ENCODE data around the gene ATP5PB. TPM values are rescaled to one million over a fixed set of nuclear protein-coding genes. Genes with fewer than 3 reads are reported as not detected.

Gene ATP5PB
- total RNA-seq, 1 experiment from 2014 or later: 361 TPM

DNA sequence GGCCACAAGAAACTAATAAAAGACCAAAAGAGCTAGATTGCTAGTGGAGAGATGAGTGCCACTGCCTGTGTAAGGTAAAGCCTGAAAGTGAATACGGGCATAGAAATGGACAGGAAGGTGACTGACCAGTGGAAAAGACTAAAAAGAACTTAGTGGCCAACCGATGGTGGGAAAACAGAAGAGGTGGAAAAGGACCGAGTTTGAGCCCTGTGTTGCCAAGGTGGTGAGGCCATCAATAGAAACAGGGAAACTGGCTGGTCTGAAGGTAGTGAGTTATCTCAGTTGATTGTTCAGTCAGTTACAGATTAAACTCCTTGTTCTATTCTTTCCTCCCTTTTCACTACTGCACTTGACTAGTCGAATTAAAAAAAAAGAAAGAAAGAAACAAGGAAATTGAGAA lies 2.7 kb upstream of the ATP5PB start:
- DNase-seq (ENCODE audit: extremely low read depth, low read depth): no peak

DNA sequence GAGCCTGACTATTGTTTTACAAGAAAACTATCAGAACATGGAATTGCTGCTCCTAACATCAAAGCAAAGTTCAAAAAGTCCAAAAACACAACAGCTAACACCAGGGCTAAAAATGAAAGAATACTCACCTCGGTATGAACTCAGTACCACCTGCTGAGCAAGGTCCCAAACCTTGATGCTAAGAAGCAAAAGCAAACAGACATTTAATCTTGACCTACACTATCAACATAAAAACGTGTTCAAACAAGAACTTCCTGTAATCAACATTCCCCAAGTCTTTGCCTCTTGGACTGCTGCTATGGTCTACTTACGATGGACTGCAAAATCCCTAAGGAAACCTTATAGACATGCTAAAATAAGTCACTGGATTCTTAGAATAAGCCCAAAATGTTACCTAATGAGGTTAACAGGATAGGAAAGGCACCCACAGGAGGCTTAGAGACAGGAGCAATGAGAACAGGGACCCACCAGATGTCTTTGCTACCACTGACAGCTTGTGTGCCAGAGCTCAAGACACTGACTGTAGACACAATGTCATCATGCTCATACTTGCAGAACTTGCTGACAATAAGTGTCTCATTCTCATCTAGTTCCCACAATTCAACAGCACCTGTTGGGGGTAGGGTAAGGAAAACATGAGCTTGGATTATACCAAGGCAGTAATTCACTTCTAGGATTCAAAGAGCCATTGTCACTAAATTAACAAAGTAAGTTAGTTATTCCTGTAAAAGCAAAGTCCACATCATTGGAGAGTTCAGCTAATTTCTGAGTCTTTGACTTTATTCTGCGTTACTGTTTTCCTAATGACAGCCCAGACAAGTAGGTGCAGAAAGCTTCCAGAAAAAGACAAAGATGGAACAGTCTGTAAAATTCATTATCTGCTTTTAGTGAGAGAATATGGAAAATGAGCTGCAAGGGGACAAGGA lies 2.0 kb upstream of the ATP5PB start:
- no peak for DNase-seq (ENCODE audit: extremely low read depth, low read depth)

DNA sequence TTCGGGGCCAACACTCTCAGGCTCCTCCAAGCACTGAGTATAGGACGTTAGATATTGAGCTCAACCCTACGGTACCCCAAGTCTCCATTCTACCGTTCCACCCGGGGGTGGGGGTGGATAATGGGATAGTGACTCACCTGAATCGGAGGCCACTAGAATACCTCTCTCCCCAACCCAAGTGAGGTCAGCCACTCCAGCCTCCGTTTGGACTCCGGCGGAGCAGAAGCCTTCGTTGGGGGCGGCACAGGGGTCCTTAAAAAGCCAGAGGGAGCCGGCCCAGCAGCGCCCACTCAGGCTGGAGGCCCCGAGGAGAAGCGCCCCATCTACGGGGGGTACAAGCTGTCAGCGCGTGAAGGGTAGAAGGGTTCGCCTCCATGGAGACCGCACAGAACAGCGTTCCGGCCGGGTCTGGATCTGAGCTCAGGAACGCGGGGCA lies 764 bp upstream of the ATP5PB start:
- DNase-seq (ENCODE audit: extremely low read depth, low read depth): peak; percentile 1

DNA sequence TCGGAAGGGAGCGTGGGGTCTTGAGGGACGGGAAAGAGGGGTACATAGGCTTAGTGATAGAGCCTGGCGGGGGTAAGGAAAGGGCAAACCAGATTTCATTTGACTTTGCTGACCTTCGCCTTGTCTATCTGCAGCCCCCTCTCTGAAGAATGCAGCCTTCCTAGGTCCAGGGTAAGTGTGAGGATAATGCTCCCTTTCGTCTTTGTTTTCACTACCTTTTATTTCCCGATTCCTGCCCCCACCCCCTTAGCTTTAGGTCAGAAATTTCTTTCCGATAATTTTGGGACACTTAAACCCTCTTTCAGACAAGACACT lies 396 bp downstream of the ATP5PB start:
- no peak for DNase-seq (ENCODE audit: extremely low read depth, low read depth)

DNA sequence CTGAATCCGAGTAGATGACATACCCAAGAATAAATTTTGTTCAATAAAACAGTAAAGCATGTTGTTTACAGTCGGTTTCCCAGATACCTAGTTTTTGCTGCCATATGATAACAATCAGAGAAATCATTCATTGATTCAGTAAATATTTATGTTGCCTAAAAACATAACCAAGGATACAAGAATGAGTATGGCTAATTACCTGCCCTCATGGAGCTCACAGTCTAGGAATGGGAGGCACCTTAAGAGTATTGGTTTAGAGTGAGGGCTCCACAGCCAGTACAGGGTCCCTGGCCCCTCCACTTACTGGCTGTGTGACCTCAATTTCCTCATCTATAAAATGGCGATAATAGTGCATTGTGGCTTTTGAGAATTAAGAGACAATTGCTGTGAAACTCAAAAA lies 921 bp downstream of the ATP5PB start:
- DNase-seq (ENCODE audit: extremely low read depth, low read depth): no peak

DNA sequence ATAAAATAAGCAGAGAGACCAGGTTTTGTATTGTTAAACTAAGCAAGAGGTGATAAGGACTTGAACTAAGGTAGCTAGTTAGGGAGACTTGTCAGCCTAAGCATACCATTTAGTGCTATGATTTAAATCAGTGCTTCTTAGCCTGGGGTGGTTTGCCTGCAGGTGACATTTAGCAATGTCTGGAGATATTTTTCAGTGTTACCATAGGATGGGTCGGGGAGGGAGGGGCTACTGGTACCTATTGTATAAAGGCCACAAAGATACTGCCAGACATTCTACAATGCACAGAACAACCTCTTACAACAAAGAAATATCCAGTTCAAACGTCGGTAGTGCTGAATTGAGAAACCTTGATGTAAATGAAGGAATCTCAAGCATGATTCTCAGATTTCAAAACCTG lies 3.3 kb downstream of the ATP5PB start:
- no peak for DNase-seq (ENCODE audit: extremely low read depth, low read depth)

DNA sequence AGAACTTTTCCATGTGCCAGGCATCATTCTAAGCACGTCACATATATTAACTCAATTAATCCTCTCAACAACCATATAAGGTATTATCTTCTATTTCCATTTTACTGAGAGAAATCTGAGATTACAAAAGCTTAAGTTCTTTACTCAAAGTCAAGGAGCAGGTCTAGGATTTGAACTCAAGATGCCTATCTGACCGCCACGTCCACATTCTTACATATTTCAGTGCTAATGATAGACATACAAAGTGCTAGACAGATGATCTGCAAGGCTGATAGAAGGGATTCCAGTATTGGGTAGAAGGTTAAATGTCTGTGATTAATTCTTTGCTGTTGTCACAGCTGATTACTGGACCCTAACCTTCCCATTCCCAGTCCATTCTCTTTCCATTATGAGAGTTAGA lies 4.4 kb downstream of the ATP5PB start:
- no peak for DNase-seq (ENCODE audit: extremely low read depth, low read depth)

DNA sequence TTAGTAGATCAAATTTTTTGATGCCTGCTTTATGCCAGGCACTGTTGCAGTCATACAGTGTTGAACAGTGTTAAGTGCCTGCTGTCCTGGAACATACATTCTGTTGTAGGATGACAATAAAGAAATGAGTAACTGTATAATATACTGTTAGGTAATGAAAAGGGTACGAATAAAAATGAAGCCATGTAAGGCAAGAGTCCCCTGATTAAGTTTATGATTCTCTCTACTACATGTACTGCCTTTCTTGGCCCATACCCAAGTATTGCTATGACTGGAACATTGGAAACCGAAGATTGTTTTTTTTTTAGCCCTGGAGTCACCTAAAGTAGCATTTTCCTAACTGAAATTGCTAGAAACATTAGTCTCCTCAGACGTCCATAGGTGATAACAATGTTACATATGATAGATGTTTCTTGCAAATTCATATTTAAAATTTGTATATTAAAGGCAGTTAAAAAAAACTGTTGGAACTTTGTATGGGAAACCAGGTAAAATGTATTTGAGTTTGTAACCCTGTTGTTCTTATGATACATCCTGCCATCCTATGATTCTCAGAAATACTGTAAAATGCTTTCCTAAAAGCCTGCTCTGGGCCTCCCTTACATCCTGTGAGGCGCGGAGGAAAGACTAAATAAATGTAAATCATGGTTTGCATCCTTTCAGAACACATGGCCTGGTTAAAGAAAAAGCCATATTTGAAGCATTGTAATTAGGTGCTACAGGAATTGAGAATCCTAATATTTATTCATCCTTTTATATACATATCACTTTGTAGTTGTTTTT lies 5.8 kb downstream of the ATP5PB start:
- DNase-seq (ENCODE audit: extremely low read depth, low read depth): no peak

DNA sequence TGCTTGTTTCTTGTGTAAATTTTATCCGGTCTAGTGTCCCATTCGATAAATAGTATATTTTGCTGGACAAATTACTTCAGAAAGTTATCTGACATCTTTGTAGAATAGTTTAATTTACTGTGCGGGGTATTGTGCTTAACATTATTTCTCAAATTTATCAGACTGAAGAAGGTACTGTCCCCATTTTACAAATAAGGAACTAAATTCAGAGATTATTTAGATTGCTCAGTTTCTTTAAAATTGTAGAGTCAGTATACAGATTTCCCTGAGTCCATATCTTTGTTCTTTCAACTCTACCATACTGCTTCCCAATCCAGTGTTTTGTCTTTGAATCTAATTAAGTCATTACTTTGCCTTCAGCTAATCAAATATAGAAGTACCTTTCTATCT lies 6.4 kb downstream of the ATP5PB start:
- DNase-seq (ENCODE audit: extremely low read depth, low read depth): no peak

DNA sequence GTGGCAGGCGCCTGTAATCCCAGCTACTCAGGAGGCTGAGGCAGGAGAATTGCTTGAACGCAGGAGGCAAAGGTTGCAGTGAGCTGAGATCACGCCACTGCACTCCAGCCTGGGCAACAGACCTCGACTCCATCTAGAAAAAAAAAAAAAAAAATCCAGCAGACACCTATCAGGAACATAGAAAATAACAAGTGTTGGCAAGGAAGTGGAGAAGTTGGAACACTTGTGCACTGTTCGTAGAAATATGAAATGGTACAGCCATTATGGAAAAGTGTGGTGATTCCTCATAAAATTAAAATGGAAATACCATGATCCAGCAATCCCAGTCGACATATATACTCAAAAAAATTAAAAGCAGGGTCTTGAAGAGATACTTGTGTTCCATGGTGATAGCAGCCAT lies 12.5 kb downstream of the ATP5PB start:
- DNase-seq (ENCODE audit: extremely low read depth, low read depth): no peak

DNA sequence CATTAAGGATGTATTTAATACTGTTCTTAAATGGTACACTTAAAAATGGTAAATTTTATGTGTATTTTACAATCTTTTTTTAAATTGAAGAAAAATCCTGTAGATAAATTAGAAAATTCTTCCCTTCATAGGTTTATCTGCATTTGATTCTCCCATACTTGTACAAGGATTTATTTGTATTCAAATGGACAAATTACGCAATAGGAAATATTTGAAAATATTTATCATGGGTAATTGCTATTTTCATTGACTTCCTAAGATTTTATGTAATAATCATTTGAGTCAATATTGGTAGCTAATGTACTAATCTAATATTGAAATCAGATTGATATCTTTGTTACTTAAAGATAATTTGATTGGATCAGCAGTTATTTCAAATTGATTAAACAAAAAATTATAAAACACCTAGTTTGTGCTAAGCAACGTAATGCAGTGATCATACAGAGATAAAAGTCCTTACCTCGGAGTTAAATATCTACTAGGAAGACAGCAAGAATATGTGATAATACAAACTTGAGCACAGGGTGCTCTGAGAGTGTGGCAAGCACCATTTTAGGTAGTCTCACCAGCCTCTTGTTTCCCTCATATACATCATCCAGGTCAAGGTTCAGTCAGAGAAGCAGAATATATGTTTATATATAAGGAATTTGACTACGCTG lies 13.2 kb downstream of the ATP5PB start:
- no peak for DNase-seq (ENCODE audit: extremely low read depth, low read depth)

DNA sequence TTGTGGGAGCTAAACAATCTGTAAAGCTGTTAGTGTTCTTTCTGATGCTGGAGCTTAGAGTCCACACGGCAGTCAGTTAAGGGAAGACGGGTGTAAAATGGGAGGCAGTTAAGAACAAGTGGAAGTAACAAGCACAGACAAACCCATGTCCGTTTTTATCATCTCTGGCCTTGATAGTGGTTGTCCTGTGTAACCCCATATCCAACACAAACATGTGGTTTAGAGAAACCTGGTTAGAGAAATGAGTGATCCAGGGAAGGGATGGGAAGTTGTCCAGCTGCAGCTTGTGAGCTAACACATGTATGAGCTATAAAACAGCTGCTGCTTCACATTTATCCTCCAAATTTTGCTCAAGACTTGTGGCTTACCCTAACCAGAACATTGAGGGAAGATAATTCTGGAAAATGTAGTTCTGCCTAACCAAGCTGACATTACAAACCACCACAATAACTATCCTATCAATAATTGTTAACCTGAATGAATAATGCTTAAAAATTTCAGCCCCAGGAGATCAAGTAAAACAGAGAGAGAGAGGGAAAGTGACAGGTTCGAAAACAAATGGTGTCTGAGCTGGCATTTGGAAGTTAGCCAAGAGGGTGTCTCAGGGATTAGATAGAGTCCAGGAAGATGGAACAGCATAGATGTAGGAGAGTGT lies 13.9 kb downstream of the ATP5PB start:
- no peak for DNase-seq (ENCODE audit: extremely low read depth, low read depth)

DNA sequence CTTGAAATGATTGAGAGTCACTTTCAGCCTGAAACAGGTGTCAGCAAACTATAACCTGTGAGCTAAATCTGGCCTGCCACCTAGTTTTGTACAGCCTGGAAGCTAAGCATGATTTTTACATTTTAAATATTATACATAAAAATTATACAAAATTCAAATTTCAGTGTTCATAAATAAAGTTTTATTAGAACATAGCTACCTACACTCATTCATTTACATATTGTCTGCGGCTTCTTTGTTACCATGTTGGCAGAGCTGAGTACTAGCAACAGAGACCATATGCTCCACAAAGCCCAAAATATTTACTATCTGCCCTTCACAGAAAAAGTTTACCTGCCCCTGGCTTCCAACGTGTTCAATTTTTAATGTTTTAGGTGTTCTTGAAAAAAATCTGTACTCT lies 16.5 kb downstream of the ATP5PB start:
- no peak for DNase-seq (ENCODE audit: extremely low read depth, low read depth)

DNA sequence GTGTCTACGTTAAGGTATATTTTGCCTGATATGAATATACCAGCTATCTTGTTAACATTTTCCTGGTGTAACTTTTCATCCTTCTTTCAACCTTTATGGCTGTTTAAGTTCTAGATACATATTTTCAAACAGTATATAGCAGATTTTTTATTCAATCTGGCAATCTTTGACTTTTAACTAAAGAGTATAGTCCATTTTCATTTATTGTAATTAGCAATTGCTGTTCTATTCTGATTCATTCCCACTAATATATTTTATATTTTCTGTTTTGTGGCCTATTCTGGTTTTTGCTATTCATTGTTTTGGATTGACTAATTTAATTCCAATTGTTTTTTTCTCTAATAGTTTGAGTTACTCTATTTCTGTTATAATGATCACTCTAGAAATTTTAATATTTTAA lies 17.2 kb downstream of the ATP5PB start:
- DNase-seq (ENCODE audit: extremely low read depth, low read depth): no peak

DNA sequence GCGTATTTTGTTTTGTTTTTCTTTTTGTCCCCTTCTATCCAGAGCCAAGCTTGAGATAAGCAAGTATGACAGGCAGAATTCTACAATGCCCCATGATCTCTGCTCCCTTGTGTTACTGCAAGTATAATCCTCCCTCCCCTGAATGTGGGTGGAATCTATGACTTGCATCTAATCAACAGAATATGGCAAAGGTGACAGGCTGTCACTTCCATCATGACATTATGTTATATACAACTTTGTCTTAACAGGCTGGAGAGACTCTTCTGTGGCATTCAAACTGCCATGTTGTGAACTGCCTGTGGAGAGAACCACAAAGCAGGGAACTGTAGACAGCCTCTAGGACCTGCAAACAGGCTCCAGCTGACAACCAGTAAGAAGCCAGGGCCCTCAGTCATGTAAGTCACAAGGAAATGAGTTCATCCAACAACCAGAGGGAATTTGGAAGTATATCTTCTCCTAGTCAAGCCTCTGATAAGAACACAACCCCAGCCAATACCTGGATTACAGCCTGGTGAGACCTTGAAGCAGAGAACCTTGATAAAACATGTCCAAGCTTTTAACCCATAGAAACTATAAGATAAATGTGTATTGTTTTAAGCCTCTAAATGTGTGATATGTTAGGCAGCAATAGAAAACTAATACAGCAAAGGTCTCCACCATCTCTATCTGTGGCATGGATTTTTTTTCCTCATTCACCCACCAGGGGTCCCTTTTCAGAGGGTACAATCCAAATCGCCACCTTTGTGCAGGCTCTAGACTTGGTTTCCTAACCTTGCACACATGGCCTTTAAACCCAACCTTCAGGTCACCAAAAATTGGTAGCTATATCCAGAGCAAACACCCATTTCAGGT lies 18.8 kb downstream of the ATP5PB start:
- DNase-seq (ENCODE audit: extremely low read depth, low read depth): no peak

DNA sequence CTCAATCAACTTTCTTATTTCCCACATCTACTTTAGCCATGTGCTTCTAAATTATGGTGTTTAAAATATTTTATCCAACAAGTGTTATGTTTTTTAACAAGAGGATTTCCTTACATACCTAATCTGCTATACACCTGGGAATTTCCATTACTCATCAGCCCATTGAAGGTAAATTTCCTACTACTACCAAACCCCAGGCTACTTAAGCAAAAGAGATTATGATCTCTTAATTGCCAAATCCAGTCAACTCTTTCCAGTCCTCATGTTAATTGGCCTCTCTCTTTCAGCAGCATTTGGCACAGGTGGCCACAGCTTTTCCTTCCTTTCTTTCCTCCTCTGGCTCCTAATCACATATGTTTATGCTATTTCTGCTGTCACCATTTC lies 19.4 kb downstream of the ATP5PB start:
- no peak for DNase-seq (ENCODE audit: extremely low read depth, low read depth)

DNA sequence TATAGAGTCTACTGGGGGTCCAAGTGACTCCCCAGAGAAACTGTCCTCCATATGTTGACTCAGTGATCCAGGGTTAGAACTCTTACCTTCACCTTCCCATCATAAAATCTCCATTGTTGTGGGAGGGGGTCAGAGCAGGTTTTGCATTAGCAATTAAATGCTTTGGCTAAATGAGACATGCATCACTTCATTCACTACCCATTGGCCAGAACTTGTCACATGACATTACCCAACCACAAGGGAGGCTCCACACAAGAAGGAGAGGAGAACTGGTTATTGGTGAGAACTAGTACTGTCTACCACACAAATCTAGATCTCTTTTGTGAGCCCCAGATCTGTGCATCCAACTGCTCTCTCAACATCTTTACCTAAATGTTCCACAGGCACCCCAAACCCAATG lies 20.3 kb downstream of the ATP5PB start:
- DNase-seq (ENCODE audit: extremely low read depth, low read depth): no peak

DNA sequence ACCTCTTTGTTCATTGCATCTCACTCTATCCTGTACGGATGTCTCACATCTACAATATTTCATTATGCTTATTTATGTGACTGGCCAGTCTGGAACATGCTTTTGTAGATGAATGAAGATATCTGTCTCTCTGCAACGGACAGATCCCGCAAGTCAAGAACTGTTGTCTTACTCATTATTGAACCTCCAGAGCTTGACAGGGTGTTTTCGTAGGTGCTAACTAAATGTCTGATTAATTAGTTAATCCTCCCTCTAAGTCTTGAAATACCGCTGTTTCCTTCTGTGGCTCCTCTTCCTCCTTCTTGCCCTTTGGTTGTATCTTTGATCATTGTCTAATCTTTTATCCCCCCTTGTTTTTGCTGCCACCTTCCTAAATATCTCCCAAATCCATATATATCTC lies 21.3 kb downstream of the ATP5PB start:
- no peak for DNase-seq (ENCODE audit: extremely low read depth, low read depth)

DNA sequence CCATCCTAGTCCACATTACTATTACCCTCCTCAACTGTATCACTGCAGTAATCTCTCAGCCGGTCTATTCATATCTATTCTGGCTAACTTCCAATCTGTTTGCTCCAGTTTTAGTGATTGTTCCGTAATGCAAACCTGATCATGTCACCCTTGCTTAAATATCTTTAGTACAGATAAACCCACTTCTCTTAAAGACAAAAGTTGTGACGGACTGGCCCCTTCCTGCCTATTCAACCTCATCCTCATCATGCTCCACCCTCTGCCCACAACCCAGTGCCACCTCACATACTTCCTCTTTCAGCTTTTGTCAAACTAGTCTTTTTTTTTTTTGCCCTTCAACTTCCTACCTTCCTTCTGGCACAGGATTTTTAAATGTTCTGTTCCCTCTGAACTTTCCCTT lies 21.7 kb downstream of the ATP5PB start:
- DNase-seq (ENCODE audit: extremely low read depth, low read depth): no peak

DNA sequence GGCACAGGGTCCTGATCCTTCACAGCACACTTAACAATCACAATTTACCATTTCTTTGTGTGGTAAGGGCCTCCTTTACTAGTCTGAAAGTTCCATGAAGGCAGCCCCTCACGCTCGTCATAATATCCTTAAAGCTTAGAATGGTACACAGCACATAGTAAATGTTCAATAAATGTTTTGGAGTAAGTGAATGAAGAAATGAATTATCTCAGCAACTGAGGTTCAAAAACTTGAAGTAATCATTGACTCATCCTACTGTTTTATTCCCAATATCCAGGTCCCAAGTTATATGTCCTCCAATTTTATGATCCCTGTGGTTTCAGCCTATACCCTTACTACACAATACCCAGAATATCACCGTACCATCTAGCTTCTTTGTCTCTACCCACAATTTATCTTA lies 22.3 kb downstream of the ATP5PB start:
- no peak for DNase-seq (ENCODE audit: extremely low read depth, low read depth)

All from NCI-H460 (cell line).